ENCODE results near the gene KAT7.

The KAT7 gene

DNA sequence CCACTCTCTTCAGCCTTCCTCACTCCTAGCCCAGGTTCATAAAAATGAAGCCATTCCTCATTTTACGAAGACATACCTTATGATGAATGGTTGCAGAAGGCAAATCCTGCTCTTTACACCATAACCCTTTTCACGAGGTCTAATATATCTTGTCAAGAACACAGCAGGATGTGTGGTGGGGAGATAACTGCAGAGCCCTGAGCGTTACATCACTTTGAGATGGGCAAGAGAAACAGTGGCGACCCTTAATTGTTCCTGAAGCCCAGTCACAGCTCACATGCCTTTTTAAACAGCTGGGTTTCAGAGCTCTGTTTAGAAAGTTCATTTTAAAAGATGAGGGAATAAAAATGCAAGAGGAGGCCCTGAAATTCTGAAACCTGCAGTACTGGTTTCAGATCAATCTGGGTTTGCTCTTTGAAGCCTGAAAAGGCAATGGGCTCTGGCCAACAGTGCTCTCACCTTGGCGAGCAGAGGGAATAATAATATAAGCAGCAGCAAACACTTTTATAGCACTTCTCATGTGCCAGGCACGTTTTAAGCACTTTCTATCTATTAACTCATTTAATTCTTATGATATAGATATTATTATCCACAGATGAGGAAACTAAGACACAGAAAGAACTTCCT lies 27.4 kb upstream of the KAT7 start:
- DNase-seq = no peak

DNA sequence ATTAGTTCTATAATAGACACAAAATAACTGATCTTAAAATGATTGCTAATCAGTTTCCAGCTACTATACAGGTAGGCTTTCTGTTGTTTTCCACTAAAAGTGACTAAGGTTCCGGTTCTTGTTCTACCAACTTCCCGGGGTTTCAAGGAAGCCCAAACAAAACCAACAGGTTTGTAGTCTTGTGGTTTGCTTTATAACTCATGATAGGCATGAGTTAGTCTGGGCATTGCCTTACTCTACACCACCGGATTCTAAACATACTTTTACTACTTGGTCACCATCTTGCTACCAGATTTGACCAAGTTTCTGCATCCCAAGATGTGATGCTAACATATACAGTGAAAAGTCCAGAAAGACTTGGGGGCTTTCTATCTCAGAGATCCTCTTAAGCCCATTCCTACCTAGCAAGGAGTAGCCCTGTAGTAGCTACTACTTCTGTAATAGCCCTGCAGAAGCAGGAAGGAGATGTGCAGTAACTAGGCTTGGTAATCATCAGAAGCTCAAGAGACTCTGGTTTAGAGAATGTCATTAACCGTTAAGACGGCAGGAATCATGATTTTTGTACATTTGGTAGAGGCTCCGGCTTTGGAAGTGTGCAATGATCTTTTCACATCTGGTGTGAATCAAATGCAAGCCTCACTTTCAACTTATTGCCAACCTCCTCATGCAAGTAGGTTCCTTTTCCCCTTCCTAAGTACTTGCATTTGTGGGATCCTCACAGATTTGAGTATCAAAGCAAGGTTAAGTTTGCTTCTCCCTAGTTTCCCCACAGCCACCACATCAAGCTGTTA lies 26.1 kb upstream of the KAT7 start:
- no peak for DNase-seq

DNA sequence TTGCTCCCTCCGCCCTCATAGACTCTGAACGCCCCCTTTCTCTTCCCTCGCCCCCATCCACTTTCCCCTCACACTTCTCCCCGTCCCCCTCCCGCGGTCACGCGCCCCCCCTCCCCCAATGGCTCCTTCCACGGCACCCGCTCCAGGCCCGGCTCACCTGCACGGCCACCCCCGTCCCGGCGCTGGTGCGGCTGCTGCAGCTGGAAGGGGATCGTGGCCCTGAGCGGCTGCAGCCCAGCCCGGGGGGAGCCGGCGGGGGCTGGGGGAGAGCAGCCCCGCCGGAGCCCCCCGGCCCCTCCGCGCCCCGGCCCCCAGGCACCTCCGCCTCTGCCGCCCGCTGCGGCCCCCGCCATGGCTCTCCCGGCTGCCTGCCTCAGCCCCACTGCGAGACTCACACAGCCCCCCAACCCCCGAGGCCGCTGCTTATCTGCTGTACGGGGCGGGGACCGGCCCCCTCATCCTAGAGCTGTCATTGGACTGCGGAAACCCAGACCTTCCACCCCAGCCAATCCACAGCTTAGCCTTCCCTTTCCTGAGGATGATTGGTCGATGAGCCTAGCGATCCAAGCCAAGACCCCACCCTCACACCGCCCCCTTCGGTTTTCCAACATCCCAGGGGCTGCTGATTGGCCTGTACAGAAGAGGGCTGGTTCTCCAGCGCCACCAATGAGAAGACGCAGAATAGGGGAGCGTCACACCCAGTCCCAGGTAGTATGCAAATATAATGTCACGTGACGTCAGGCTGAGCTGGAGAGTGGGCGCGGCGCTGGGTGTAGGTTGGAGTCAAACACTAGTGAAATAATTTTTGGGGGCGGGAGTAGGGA lies 24.5 kb upstream of the KAT7 start, which contains the start of gene FAM117A:
FAM117A (minus strand) TSS at position 397 of the 824 bp plus-strand sequence; CDS start at position 353, 44 bp downstream.
- peak; percentile 99 for DNase-seq

DNA sequence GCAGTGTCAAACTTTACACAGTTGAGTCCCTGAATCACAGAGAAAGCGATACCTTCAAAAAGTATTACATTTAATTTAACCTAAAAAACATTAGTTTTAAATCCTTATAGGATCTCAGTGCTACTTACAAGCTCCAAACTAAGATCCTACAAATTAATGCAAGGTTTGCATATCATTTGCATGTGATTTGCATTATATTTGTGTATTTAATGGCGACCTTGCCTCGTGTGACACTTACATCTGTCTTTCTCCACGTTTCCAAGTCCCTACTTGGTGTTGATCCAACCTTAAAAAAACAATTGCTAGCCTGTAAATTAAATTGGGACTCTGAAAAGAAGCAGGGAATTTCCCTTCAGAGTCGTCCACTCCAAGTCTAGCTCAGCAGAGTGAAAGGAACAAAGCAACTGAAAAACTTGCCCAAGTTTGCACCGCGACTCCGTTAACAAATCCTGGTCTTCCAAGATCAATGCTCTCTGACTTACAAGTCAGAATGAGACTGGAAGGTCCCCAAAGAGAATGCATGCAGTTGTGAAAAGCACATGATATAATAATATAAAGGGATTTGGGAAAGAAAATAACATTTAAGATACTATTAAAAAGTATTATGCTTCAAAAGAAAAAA lies 23.8 kb upstream of the KAT7 start:
- DNase-seq = no peak

DNA sequence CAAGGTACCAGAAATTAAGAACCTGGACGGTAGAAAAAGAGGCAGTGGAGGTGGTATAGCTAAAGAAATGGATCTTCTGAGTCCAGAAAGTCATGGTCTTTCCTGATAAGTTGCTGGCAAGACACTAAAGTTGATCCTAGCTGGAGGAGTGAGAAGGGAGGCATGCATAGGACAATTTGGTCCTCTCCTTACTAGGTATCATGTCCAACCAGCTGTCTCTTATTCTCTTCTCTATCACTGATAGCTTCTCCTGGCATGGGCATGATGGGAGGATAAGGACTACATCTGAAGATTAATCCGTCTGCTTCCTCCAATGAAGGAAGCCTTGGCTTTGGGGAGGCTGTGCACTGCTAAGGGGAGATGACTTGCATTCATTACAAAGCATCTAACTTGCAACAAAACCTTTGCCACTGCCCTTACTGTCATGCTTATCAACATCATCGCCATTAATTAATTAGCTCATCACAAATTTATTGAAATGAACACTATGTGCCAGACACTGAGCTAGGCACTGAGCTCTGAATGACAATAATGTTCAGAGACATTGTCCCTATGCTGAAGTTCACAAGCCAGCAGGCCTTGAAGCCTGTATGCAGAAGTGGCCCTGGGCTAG lies 21.5 kb upstream of the KAT7 start:
- DNase-seq = no peak

DNA sequence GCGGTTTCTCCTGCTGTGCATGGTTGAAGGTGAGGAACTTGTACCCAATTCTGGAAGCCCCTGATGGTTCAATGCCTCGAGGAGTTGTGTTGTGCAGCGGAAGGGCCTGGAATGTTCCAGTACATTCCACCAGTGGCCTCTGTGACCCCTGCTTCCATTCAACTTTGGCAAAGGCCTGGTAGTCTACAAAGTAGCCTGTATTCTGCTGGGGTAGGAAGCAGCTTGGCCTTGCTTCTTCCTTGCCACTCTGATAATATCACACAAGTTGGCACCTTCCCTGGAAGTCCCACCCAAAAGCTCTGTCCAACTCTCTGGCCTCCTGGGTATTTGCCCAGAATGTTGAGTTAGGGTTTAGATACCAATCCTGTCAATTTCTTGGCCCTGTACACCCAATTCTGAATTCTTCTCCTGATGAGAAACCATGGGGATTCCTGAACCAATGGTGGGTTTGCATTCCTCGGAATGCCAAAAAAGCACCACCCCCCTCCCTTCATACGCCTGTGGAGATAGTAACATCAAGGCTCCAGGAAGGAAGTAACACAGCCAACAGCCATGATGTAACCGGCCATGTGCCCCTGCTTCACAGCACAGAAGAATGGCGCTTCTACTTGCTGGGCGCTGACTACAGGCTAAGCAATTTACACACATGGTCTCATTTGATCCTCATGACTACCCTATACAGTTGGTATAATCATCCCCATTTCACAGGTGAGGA lies 12.8 kb upstream of the KAT7 start:
- no peak for DNase-seq

DNA sequence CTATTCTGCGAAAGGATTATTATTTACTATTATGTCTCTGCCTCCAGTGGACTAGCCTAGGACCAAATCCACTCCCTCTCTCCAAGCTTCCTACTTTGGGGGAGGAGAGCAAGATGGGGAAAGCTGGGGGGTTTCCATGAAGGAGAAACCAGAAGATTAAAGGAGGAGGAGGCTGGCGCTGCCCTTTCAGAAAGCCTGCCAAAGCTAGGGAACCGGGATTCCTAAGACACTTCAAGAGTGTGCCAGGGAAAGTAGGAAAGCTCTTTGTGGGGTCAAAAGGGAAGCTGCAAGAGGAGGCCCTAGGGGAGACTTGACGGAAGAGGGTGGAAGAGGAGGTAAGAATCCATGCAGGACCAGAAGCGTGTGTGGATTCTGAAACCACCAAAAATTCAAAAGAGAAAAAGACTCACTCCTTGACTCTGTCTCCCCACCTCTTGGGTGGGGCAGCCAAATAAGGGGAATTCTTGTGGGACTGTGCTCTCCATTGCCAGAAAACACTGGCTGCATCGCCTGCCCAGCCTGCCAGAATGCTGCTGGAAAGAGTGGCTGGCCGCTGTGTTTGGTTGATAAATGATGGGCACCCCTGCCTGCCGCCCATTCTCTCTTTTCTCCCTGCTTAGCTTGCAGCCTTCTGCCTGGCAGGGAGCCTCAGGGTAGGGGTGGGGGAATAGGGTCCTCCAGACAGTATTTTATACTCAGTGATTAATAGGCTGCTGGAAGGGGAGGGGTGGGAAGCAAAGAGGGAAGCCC lies 11.8 kb upstream of the KAT7 start:
- DNase-seq = no peak

DNA sequence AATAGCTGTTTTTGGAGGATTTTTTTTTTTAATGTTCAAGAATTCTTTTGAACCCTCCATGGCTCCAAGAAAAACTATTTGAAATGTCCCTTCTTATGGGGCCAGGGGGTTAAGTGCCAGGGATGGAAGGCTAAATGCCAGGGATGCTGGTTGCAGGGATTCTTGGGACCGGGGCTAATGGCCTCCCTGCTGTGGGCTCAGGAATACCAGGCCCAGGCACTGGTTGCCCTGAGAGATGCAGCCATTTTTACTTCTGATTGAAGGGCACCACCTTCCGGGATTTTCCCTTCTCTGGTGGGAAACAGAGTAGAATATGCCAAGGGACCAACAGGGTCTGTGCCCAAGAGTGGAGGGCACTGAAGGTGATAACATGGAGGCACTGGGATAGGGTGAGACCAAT lies 10.9 kb upstream of the KAT7 start:
- DNase-seq = no peak

DNA sequence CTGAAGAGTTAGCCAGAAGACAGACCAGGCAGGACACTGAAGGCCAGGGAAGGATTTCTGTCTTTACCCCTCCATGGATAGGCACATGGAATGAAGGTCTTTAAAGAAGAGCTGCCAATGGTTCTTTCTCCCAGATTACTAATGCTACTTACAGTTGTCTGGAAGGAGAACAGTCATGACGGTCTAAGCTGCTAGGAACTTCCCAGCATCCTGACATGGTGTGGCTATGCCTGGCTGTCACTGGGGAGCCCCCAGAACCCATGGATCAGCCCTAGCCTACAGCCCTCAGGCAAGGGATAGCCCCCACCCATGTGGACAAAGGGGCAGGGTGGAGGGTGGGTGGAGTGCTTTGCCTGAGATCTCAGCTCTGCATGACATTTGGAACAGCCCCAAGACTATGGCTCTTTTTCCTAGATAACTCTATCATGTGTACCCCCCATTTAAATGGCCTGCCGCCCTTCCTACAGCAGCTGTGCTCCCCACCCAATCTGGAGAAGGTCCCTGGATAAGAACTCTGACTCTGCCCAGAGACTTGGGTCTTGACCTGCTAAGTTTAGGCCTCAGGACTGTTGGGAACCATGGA lies 9.2 kb upstream of the KAT7 start:
- no peak for DNase-seq

DNA sequence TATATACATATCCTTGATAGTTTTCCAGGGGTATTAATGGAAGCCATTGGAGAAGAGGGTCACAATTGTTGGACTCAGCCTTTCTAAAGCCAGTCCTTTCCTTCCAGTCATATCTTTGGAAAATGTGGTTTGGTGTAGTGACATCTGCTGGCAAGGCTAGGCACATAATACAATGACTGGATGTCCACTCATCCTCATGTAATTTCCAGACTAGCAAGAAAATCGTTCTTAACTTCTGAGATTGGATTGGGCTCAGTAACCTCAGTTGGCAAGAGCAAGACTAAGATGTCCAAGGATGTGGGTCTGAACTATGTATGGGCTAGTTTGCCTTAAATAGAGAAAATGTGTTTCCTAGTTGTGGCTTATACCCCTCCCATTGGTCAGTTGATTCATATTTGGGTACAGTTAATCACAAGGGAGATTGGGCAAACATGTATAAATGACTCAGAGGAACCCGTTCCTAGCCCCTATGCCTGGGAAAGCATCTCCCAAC lies 8.7 kb upstream of the KAT7 start:
- DNase-seq = peak; percentile 58

DNA sequence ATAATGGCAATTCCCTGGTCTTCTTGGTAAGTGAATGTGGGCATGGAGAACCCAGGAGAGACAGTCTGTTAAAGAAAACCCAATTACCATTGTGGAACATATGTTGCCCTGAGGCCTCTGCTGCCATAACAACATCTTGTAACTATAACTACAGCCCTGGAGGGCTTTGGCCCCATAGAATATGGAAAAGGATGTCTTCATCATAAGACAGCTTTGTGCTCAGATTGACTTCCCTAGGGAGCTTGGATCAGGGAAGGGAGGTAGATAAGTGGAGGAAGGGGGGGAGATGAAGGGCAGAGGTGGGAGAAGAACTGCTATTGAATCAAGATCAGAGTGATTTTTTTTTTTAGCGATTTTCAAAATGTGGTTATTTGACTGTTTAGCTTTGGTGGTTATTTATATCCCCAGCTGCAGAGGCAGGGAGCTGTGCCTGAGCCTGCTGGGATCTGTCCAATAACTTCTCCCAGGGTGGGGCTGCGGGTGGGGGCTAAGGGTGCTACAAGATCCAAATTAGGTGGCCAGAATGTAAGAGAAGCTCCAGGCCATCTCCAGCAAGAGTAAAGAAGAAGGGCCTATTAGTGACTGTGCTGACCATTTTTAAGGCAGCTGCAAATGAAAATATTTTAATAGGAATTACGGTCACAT lies 5.3 kb upstream of the KAT7 start:
- DNase-seq = no peak

DNA sequence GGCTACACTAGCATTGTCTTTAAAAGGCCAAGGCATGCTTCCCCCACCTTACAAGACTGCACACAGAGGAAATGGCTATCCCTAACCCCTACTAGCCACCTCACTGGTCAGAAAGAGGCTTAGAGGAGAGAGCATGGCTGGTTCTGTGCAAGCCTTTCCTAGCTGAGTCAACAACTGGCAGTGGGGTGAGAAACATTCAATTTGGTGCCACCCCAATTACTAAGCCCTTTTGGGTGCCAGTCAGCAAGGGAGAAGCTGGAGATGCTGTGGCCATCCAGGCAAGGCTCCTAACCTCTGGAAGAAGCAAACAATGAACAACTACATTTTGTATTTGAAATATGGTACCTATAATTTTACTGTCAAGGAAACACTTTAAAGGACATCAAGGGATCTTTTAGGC lies 4.7 kb upstream of the KAT7 start:
- no peak for DNase-seq

DNA sequence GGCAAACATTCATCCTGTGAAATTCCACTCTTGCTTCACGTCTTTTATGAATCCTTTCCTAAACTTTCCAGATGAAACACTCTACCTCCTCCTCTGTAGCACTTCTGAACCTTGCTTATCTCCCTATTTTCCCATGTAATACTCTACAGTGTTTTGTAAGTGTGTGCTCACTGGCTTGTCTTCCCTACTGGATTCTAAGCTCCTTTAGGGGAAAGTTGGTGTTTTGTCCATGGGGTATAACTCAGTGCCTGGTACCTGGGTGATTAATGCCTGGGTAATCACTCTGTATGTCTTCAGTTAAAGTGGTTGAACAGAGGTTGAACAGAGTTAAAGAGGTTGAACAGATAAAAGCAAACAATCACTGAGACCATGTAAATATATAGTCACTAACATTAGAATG lies 3.8 kb upstream of the KAT7 start:
- peak; percentile 50 for DNase-seq

DNA sequence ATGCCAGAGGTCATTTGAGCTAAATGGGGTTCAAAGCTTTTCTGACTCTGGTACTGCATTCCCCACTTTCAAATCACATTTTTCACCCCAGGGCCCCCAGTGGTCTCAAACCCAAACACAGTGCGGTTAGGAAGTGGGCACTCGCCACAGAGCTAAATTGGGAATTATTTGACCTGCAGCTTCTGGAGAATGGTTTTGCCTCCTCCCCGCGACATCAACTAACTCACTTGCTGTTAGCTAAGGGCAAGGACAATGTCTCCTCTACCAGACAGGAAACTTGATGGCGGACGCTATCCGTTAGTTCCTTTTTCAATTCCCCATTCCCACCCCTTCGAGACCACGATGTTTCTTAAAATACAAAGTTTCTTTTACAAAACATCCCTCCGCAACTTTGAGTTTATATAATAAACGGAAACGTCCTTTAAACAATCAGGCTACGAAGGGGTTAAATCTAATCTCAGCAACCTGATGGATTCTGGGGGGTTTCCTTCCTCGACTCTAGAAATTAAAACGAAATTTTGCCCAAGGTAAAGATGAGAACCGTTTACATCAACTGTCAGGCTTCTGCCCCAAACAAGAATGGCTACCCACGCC lies 500 bp upstream of the KAT7 start:
- no peak for DNase-seq

DNA sequence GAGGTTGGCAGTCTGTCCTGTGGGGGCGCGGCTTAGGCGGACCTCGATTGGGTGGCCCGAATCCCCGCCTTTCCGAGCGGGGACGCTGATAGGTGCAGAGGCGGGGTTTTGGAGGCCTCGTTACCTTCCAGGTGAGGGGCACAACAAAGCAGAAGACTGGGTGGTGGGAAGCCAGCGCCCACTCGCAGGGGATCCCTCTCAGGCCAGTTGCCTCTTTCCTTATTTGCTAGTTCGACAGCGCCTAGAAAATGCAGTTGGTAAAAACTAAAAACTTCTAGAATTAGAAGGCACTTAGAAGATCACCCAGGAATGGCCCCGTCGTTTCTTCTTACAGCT lies 730 bp downstream of the KAT7 start:
- no peak for DNase-seq

DNA sequence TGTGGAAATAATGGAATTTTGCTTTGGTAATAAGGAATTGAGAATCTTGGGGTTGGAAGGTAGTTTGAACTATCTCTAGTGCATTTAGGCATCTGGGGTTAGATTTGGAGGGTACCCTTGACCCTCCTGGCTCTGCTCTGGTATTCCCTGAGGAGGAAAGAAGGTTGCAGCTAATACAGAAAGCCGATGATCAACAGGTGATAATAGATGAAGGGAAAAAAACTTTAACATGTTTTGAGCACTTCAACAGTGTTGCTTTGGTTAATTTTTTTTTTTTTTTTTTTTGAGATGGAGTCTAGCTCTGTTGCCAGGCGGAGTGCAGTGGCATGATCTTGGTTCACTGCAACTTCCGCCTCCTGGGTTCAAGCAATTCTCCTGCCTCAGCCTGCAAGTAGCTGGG lies 4.8 kb downstream of the KAT7 start:
- no peak for DNase-seq

DNA sequence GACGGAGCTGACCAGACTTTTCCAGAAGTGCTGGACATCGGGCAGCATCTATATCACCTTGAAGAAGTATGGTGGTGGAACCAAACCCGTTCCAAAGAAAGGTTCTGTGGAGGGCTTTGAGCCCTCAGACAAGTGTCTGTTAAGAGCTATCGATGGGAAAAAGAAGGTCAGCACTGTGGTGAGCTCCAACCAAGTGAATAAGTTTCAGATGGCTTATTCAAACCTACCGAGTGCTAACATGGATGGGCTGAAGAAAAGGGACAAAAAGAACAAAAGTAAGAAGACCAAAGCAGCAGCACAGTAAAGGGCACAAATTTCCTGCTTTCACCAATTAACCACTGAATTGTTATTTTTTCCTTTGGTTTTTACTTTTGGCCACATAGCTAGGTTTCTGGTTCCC lies 6.9 kb downstream of the KAT7 start:
- no peak for DNase-seq

DNA sequence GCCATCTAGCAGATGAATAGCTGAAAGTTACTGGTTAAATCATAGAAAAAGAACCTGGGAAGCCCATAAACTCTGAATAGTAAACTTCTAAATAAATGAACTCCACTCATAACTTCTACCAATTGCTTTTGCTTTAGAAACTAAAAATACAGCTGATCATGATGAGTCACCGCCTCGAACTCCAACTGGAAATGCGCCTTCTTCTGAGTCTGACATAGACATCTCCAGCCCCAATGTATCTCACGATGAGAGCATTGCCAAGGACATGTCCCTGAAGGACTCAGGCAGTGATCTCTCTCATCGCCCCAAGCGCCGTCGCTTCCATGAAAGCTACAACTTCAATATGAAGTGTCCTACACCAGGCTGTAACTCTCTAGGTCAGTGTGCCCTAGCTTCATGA lies 9.7 kb downstream of the KAT7 start:
- no peak for DNase-seq

DNA sequence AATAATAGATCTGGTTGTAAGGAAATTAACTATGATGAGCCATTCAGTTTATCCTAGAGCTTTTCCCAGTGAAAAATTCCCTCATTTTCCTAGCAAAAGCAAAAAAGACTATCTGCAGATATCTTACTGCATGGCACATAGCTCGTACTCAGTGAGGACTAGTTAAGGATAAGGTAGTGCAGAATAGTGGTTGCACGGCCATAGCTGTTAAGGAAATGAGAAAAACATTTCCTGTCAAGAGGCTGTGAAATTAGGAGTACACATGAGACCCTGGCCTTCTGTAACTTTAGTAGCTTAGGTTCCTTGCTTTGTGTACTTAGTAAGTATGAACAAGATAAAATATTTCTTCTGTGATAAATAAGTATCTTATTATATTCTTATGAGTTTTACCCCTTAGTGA lies 10.3 kb downstream of the KAT7 start:
- DNase-seq = no peak

DNA sequence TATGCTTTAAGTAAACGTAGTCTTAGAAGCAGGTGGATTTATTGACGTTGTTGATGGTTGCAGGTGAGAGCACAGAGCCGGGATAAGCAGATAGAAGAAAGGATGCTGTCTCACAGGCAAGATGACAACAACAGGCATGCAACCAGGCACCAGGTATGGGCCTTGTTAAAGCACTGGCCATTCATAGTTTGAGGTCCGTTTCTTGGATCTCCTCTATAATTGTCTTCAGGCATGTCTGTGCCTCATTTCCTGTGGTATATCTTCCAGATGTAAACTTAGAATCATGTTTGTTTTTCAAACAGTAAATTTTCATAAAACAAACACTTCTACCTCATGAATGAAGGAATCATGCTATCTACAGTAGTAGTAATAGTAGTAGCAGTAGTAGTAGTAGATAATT lies 20.6 kb downstream of the KAT7 start:
- no peak for DNase-seq

Measured in NCI-H226 (cell line).